ENCODE data around the gene PAPOLA. TPM values are rescaled to one million over a fixed set of nuclear protein-coding genes. Genes with fewer than 3 reads are reported as not detected.

PAPOLA gene
- total and polyA plus RNA-seq, 2 donors from 2014 or later = 70.8 to 160 TPM

DNA sequence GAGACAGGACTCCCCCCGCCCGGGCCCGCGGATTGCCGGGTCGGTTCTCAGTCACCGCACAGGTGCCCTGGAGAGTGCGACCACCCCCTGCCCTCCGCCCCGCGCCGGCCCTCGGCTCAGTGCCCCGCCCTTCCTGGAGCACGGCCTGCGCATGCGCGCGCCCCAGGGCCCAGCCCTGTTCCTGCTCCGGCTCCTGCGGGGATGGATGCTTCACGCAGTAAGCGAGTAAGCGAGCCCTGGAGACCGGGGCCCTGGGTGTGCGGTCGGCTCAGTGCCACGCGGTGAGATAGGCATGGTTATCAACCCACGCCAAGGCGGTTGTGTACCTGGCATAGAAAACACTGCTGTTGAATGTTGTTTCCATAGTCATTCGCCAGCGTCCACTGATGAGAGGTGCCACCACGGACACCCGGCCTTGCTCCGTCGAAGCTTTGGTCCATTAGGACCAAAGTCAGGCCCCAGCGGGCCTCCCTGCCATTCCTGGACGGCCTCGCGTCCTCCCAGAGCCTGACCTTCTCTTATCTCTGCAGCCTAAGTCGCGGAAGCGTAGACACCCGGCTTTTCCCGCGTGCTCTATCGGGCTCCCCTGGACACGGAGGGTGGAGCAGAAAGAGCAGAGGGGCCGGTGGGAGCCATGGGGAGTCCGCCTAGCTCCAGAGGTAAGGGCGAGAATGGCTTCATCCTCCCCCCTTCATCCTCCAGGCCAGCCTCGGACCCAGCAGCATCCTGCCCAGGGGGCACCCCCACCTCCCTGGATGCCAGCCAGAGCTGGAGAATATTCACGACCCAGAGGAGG lies 90.6 kb downstream of the PAPOLA start:
- intact Hi-C loops (cut with DNase I) = no loop called here
- peak; percentile 46 to 82 (median 68) for DNase-seq
- Histone ChIP-seq H3K4me3 (ENCODE audit: low read length in 3 of 3) (peak overlapping the region in 2 of 3 donors; percentile 9 to 28), H3K27ac (ENCODE audit: low read depth in 2 of 2, low read length in 2 of 2) (no peak overlapping the region), H3K9me3 (ENCODE audit: control insufficient read depth in 2 of 3, insufficient read depth in 1 of 3, low read length in 3 of 3) (no peaks in the 10 kb centered on the region), H3K27me3 (ENCODE audit: control insufficient read depth, insufficient read depth, low read length) (peaks cover 2% of the 10 kb centered on the region), H3K4me1 (ENCODE audit: control insufficient read depth in 2 of 3, insufficient read depth in 2 of 3, low read depth in 1 of 3, low read length in 3 of 3) (peaks cover 0 to 4% (median 0%) of the 10 kb centered on the region in 3 donors), H3K36me3 (ENCODE audit: control insufficient read depth in 2 of 3, insufficient read depth in 3 of 3, low read length in 3 of 3) (no peaks in the 10 kb centered on the region), H3K9ac (ENCODE audit: low read length in 3 of 3) (no peak overlapping the region)
- TF ChIP-seq, protein P1, sequence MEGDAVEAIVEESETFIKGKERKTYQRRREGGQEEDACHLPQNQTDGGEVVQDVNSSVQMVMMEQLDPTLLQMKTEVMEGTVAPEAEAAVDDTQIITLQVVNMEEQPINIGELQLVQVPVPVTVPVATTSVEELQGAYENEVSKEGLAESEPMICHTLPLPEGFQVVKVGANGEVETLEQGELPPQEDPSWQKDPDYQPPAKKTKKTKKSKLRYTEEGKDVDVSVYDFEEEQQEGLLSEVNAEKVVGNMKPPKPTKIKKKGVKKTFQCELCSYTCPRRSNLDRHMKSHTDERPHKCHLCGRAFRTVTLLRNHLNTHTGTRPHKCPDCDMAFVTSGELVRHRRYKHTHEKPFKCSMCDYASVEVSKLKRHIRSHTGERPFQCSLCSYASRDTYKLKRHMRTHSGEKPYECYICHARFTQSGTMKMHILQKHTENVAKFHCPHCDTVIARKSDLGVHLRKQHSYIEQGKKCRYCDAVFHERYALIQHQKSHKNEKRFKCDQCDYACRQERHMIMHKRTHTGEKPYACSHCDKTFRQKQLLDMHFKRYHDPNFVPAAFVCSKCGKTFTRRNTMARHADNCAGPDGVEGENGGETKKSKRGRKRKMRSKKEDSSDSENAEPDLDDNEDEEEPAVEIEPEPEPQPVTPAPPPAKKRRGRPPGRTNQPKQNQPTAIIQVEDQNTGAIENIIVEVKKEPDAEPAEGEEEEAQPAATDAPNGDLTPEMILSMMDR (IDR thresholded peaks at IDR 0.05; ENCODE audit: borderline replicate concordance, extremely low read depth, insufficient read depth) = no peak
- no peak for FAIRE-seq

DNA sequence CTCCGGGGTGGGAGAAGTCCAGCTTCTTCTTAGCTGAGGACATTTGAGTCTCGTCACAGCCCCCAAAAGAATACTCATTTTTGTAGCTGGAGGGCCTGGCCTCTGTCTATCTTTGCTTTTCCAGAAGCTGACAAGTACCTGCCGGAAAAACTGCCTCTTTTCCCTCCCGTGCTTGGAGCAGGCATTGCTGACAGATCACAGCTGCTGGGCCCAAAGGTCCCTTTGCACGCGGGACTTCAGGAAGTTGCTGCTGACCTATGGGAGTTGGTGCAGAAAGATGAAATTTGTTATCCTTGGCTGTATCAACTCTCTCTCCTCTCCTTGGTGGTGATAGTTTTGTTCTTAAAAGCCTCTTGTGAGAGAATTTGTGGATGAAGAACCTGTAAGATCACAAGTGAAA lies 92.8 kb downstream of the PAPOLA start:
- Histone ChIP-seq H3K36me3 (ENCODE audit: control insufficient read depth in 2 of 3, insufficient read depth in 3 of 3, low read length in 3 of 3) (no peaks in the 10 kb centered on the region), H3K27me3 (ENCODE audit: control insufficient read depth, insufficient read depth, low read length) (peaks cover 2% of the 10 kb centered on the region), H3K27ac (ENCODE audit: low read depth in 2 of 2, low read length in 2 of 2) (no peak overlapping the region), H3K4me3 (ENCODE audit: low read length in 3 of 3) (no peak overlapping the region), H3K9me3 (ENCODE audit: control insufficient read depth in 2 of 3, insufficient read depth in 1 of 3, low read length in 3 of 3) (no peaks in the 10 kb centered on the region), H3K9ac (ENCODE audit: low read length in 3 of 3) (no peak overlapping the region), H3K4me1 (ENCODE audit: control insufficient read depth in 2 of 3, insufficient read depth in 2 of 3, low read depth in 1 of 3, low read length in 3 of 3) (peaks cover 0 to 4% (median 0%) of the 10 kb centered on the region in 3 donors)
- TF ChIP-seq, protein P1 (IDR thresholded peaks at IDR 0.05; ENCODE audit: borderline replicate concordance, extremely low read depth, insufficient read depth) = no peak
- DNase-seq = peak in 1 of 5 donors; percentile 28
- intact Hi-C loops (cut with DNase I) = no loop called here
- no peak for FAIRE-seq

DNA sequence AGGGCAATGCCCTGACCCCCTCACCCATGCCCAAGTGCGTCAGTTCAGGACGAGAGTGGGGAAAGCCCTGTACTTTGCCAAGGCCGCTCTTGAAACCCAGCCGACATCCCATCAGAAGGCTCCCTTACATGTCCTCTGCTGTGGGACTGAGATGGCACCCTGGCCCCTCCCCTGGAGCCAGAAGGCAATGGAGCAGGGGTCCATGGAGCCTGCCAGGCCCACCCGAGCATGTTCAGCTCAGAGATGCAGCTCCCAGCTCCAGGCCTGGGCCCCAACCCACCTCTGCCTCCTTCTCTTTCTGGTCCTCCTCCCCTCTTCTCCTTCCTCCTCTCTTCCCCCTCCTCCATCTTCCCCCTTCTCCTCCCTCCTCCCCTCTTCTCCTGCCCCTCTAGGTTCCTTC lies 95.5 kb downstream of the PAPOLA start:
- DNase-seq (no peak), FAIRE-seq (no peak)
- no peak overlapping the region for H3K4me3 ChIP-seq (ENCODE audit: low read length in 3 of 3)
- intact Hi-C loops (cut with DNase I) = no loop called here
- H3K9me3 ChIP-seq (ENCODE audit: control insufficient read depth in 2 of 3, insufficient read depth in 1 of 3, low read length in 3 of 3) = no peaks in the 10 kb centered on the region
- H3K27me3 ChIP-seq (ENCODE audit: control insufficient read depth, insufficient read depth, low read length) = peaks cover 2% of the 10 kb centered on the region
- no peaks in the 10 kb centered on the region for H3K36me3 ChIP-seq (ENCODE audit: control insufficient read depth in 2 of 3, insufficient read depth in 3 of 3, low read length in 3 of 3)
- TF ChIP-seq, protein P1 (IDR thresholded peaks at IDR 0.05; ENCODE audit: borderline replicate concordance, extremely low read depth, insufficient read depth) = no peak
- H3K4me1 ChIP-seq (ENCODE audit: control insufficient read depth in 2 of 3, insufficient read depth in 2 of 3, low read depth in 1 of 3, low read length in 3 of 3) = peaks cover 0 to 2% (median 0%) of the 10 kb centered on the region in 3 donors
- no peak overlapping the region for H3K27ac ChIP-seq (ENCODE audit: low read depth in 2 of 2, low read length in 2 of 2)
- no peak overlapping the region for H3K9ac ChIP-seq (ENCODE audit: low read length in 3 of 3)

Data from kidney (tissue), 14 donors.